ENCODE data around the gene NRAS. TPM values are rescaled to one million over a fixed set of nuclear protein-coding genes. Genes with fewer than 3 reads are reported as not detected.

NRAS gene
- 90.7 and 91.1 TPM in 2 replicates for total RNA-seq

GRCh38 chr1:114716304-114717170 is at the start of gene NRAS:
Gene NRAS, minus strand, starts transcription at chr1:114716771. Its CDS starts 611 bp downstream, at chr1:114716160.

GRCh38 chr1:114757455-114758255 is 41.1 kb upstream of the NRAS start, which contains the start of gene CSDE1:
Gene CSDE1, minus strand, starts transcription at chr1:114757984. Its CDS starts 18,094 bp downstream, at chr1:114739890.

GRCh38 chr1:114695430-114696058 is 21.0 kb downstream of the NRAS start, which contains the start of gene AMPD1:
Gene AMPD1, minus strand, starts transcription at chr1:114695546. Its CDS starts 75 bp downstream, at chr1:114695471.

GRCh38 chr1:114669562-114670082 is 46.9 kb downstream of the NRAS start, which contains the start of gene DENND2C:
Gene DENND2C, minus strand, starts transcription at chr1:114670049. Its CDS starts 44,065 bp downstream, at chr1:114625984.

Small RNA genes lying within 50 kb of the gene (small RNA-seq; reads per million reads assigned to genes)
- gene RN7SL432P (not detected), gene RNY1P13 (not detected)

Other genes starting within 250 kb of the NRAS start
- 33.4 and 39.2 TPM in 2 replicates for gene TRIM33, start 205.6 kb downstream of the NRAS start, total RNA-seq
- 43.1 and 51.9 TPM in 2 replicates for gene BCAS2, start 135.2 kb downstream of the NRAS start, total RNA-seq
- 10.2 and 12.4 TPM in 2 replicates for gene DENND2C, start 46.7 kb downstream of the NRAS start, total RNA-seq
- gene AMPD1, start 21.2 kb downstream of the NRAS start, total RNA-seq: not detected in 2 replicates
- 548 and 775 TPM in 2 replicates for gene CSDE1, start 41.2 kb upstream of the NRAS start, total RNA-seq
- gene SIKE1, start 63.9 kb upstream of the NRAS start, total RNA-seq: 66.0 and 70.8 TPM in 2 replicates
- not detected in 2 replicates for gene SYCP1, start 138.1 kb upstream of the NRAS start, total RNA-seq